GM21423 (cell line): ENCODE results near the gene ARSG.

ENCODE experiments used
- ATAC-seq: cut with Tn5 transposase; IDR thresholded peaks from one replicate; pipeline ENCODE4 v1.9.1; 2021; ENCODE audit warnings: mild to moderate bottlenecking, moderate library complexity; ENCODE audit not compliant: unreplicated experiment

The ARSG gene

DNA sequence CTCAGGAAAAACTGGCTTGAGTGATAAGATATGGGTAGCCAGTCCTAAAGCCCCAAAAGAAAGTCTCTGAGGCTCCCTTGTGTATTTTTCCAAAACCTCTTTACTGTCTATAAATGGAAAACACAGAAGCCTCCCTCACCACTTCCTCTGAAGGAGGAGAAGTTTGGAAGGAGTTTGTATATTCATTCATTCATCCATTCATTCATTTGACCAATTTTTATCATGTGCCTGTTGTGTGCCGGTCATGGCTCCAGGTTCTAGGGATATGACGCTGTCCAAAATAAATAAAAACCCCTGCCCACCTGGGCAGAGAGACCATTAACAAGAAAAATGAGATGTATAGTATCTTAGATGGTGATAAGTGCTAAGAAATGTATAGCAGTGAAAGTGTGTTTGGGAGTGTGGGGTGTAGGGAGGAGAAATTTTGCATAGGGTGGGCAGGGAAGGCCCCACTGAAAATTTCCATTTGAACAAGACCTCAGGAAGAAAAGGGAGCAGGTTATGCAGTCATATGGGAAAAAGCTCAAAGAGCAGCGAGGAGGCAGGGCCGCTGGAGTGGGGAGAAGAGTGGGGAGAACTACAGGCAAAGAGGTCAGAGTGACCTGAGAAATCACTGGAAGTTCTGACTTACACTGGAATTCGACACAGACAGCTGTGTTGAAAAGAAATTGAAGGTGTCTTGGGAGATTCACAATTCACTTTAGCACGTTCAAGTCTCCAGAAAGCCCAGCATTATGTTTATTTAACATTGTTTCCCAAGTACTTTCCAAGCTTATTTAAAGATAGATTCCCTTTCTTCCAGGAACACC lies 172.1 kb downstream of the ARSG start:
- ATAC-seq, result no peak

GRCh38 chr17:68468334-68468733 lies 177.0 kb downstream of the ARSG start:
- ATAC-seq, result no peak

DNA sequence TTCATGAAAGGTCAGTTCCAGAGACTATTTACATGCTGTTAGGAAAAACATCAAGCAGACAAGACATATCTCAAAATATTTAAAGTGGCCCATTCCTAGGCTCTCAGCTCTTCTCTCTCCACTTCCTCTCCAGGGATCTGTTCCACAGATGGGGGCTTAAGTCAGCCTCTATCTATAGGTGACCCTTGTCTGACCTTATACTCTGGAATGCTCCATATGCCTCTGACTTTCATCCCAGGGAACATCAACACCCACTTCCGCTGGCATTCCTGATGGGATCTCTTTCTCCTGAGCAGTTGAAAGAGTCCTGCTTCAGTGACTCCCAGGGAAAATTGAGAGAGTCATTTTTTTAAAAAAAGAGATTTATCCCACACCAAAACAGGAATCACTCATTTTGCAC lies 177.5 kb downstream of the ARSG start:
- no peak for ATAC-seq
